AG10803 (cell line): Measurements from ENCODE around the gene STK32C.

Experiments
- DNase-seq: peaks from one replicate; pipeline ENCODE4 v3.0.0; 2010; ENCODE audit warnings: low read depth
- H3K4me3 ChIP-seq: 2 replicates; pipeline ENCODE4 v1.5.1; 2011; ENCODE audit warnings: mild to moderate bottlenecking, low read length, control low read depth
- TF ChIP-seq, protein P1 (sequence below): conservative IDR thresholded peaks from 2 replicates; pipeline ENCODE4 v1.5.1; 2011; ENCODE audit warnings: mild to moderate bottlenecking, low read length, control low read depth, inconsistent platforms

STK32C gene

DNA sequence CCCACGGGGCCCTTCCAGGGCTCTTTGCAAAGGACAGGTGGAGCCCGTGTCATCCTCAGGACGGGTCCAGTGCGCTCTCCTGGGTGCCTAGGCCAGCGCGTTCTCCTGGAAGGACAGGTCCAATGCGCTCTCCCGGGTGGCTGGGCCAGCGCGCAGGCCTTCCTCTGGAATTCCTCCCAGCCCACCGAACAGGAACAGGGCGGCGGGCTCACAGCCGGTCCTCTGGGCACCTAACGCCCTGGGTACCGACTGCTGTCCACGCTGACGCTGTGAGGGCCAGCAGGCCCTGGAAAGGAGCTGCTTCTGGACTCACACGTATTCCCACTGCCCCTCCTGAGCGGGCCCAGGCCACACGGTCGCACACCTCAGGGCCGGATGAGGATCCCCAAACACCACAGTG lies 49.3 kb downstream of the STK32C start:
- TF ChIP-seq, protein P1, sequence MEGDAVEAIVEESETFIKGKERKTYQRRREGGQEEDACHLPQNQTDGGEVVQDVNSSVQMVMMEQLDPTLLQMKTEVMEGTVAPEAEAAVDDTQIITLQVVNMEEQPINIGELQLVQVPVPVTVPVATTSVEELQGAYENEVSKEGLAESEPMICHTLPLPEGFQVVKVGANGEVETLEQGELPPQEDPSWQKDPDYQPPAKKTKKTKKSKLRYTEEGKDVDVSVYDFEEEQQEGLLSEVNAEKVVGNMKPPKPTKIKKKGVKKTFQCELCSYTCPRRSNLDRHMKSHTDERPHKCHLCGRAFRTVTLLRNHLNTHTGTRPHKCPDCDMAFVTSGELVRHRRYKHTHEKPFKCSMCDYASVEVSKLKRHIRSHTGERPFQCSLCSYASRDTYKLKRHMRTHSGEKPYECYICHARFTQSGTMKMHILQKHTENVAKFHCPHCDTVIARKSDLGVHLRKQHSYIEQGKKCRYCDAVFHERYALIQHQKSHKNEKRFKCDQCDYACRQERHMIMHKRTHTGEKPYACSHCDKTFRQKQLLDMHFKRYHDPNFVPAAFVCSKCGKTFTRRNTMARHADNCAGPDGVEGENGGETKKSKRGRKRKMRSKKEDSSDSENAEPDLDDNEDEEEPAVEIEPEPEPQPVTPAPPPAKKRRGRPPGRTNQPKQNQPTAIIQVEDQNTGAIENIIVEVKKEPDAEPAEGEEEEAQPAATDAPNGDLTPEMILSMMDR: no peak
- H3K4me3 ChIP-seq: no peak overlapping the region
- no peak for DNase-seq

- TF ChIP-seq, protein P1: no peak
- no peak for DNase-seq
- H3K4me3 ChIP-seq: no peak overlapping the region
Observed at GRCh38 chr10:132257907-132258306, 49.8 kb downstream of the STK32C start.

- DNase-seq: peak; percentile 16
- TF ChIP-seq, protein P1: no peak
- H3K4me3 ChIP-seq: no peak overlapping the region
Observed at GRCh38 chr10:132257271-132257670, 50.5 kb downstream of the STK32C start.

DNA sequence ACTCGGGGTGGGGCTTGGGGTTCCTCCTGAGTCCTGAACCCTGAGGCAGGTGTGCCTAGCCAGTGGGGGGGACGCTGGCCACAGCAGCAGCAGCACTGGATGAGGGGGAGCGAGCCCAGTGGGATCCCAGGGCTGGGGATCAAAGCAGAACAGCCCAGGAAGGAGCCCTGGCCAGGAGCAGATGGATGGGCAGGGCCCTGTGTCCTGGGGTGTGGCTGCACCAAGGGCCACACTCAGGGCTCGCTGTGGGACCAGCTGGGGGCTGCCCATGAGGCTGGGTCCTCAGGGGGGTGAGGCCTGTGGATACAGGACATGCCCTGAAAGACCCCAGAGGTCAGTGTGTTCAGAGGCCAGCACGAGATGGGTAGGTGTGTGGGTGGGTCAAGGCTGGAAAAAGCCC lies 50.9 kb downstream of the STK32C start:
- no peak overlapping the region for H3K4me3 ChIP-seq
- no peak for DNase-seq
- TF ChIP-seq, protein P1: no peak

- H3K4me3 ChIP-seq: no peak overlapping the region
- no peak for DNase-seq
- TF ChIP-seq, protein P1: no peak
Observed at GRCh38 chr10:132255489-132256344, 52.0 kb downstream of the STK32C start.

DNA sequence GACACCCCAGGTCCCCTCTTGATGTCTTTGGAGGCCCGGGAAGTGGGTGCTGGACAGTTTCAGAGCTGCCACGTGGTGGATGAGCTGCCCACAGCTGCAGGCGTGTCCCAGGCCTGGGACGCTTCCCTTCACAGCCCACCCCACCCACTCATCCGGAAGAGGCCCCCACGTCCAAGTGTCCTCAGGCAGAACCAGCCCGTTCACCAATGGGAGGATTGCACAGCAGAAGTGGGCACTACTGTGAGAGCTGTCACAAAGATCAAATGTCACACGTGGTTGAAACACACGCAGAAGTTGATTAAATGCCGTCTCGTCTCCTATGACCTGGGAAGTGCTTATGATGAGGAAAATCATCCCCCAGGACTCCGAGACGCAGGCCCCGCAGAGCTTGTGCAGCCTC lies 52.9 kb downstream of the STK32C start:
- TF ChIP-seq, protein P1: no peak
- no peak overlapping the region for H3K4me3 ChIP-seq
- DNase-seq: no peak

DNA sequence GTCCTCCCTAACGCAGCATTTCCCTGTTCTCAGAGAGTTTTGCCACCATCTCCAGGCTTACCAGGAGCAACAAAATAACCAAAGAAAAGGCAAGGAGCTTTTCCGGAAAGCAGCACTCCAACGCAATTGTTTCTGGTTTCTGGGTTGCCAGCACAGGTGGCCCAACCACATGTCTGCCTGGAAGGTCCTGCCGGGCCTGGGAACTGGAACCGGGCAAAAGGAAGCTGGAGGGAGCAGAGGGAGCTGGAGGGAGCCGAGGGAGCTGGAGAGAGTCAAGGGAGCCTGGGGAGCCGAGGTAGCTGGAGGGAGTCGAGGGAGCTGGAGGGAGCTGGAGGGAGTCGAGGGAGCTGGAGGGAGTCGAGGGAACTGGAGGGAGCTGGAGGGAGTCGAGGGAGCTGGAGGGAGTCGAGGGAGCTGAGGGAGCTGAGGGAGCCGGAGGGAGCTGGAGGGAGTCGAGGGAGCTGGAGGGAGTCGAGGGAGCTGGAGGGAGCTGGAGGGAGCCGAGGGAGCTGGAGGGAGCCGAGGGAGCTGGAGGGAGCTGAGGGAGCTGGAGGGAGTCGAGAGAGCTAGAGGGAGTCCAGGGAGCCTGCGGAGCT lies 54.6 kb downstream of the STK32C start:
- TF ChIP-seq, protein P1: no peak
- H3K4me3 ChIP-seq: no peak overlapping the region
- DNase-seq: no peak
